HEK293 (cell line): Measurements from ENCODE around the gene MED28.

Source experiments
- KLF16 ChIP-seq: fragments of 450-650 bp; formaldehyde crosslinking; IDR thresholded peaks from 2 replicates; pipeline ENCODE4 v1.5.1; 2017; ENCODE audit warnings: missing biosample characterization, missing genetic modification characterization
- REST ChIP-seq: fragments of 450-650 bp; formaldehyde crosslinking; IDR thresholded peaks from 2 replicates; pipeline ENCODE4 v1.5.1; 2016; ENCODE audit warnings: missing biosample characterization, missing genetic modification characterization
- ZBTB1 ChIP-seq: fragments of 450-650 bp; formaldehyde crosslinking; IDR thresholded peaks from 2 replicates; pipeline ENCODE4 v1.5.1; 2016; ENCODE audit warnings: missing biosample characterization, missing genetic modification characterization
- ZBTB49 ChIP-seq: fragments of 450-650 bp; formaldehyde crosslinking; IDR thresholded peaks from 2 replicates; pipeline ENCODE4 v1.5.1; 2016; ENCODE audit warnings: missing biosample characterization, missing genetic modification characterization, low read depth
- ZFP37 ChIP-seq: fragments of 450-650 bp; formaldehyde crosslinking; IDR thresholded peaks from 2 replicates; pipeline ENCODE4 v1.5.1; 2016; ENCODE audit warnings: missing biosample characterization, missing genetic modification characterization
- ZNF112 ChIP-seq: fragments of 450-650 bp; formaldehyde crosslinking; IDR thresholded peaks from 2 replicates; pipeline ENCODE4 v1.5.0; 2017; ENCODE audit warnings: missing biosample characterization, missing genetic modification characterization
- ZNF121 ChIP-seq: fragments of 450-650 bp; formaldehyde crosslinking; IDR thresholded peaks from 2 replicates; pipeline ENCODE4 v1.5.1; 2016; ENCODE audit warnings: missing biosample characterization, missing genetic modification characterization
- ZNF138 ChIP-seq: fragments of 450-650 bp; formaldehyde crosslinking; IDR thresholded peaks from 2 replicates; pipeline ENCODE4 v1.5.1; 2016; ENCODE audit warnings: missing biosample characterization, missing genetic modification characterization, borderline replicate concordance
- ZNF488 ChIP-seq: fragments of 450-650 bp; formaldehyde crosslinking; IDR thresholded peaks from 2 replicates; pipeline ENCODE4 v1.5.1; 2016; ENCODE audit warnings: missing biosample characterization, missing genetic modification characterization
- ZNF561 ChIP-seq: fragments of 450-650 bp; IDR thresholded peaks from 2 replicates; pipeline ENCODE4 v1.5.1; 2018; ENCODE audit warnings: missing biosample characterization, missing genetic modification characterization, borderline replicate concordance
- ZNF677 ChIP-seq: fragments of 450-650 bp; IDR thresholded peaks from 2 replicates; pipeline ENCODE4 v1.5.0; 2018; ENCODE audit warnings: missing biosample characterization, mild to moderate bottlenecking, missing genetic modification characterization, moderate library complexity
- ZNF830 ChIP-seq: fragments of 450-650 bp; IDR thresholded peaks from 2 replicates; pipeline ENCODE4 v1.5.0; 2018; ENCODE audit warnings: missing biosample characterization, missing genetic modification characterization, low read depth, mild to moderate bottlenecking, moderate library complexity
- TF ChIP-seq, protein P1 (sequence below): fragments of 450-650 bp; formaldehyde crosslinking; IDR thresholded peaks from 2 replicates; pipeline ENCODE4 v1.5.1; 2016; ENCODE audit warnings: missing biosample characterization, missing genetic modification characterization
- TF ChIP-seq, protein P2 (sequence below): sonication (generic); formaldehyde crosslinking; IDR thresholded peaks from 2 replicates; pipeline ENCODE4 v1.8.1; 2022; ENCODE audit warnings: mild to moderate bottlenecking, moderate library complexity, missing genetic modification reagents

DNA sequence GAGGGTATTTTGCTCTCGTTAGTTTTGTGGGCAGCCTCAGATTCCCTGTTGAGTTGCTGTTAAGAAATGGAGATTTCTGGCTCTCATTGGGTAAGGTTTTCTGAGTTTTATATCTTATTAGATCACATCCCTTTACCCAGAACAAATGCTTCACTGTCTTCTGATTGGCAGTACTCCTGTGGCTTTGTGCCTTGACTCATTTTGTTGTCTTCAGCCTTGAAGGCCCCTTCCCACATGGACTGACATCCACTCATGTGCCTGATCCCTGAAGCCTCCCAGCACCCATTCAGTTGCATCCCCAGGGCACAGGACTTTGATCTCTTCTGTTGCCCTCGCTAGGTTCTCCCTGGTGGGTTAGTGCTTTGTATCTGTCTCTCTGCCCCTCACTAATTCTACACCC, 10.4 kb downstream of the MED28 start:
- TF ChIP-seq KLF16 (tag by site-specific recombination) (no peak), ZNF138 (tag by site-specific recombination) (no peak), ZNF112 (tag by site-specific recombination) (no peak), ZNF677 (tag by site-specific recombination) (no peak), ZBTB49 (tag by site-specific recombination) (no peak), ZBTB1 (tag by site-specific recombination) (no peak), ZNF488 (no peak), REST (tag by site-specific recombination) (no peak), ZNF830 (tag by site-specific recombination) (no peak), ZNF121 (tag by site-specific recombination) (no peak), ZNF561 (tag by site-specific recombination) (no peak), ZFP37 (tag by site-specific recombination) (no peak)
- TF ChIP-seq, protein P1, sequence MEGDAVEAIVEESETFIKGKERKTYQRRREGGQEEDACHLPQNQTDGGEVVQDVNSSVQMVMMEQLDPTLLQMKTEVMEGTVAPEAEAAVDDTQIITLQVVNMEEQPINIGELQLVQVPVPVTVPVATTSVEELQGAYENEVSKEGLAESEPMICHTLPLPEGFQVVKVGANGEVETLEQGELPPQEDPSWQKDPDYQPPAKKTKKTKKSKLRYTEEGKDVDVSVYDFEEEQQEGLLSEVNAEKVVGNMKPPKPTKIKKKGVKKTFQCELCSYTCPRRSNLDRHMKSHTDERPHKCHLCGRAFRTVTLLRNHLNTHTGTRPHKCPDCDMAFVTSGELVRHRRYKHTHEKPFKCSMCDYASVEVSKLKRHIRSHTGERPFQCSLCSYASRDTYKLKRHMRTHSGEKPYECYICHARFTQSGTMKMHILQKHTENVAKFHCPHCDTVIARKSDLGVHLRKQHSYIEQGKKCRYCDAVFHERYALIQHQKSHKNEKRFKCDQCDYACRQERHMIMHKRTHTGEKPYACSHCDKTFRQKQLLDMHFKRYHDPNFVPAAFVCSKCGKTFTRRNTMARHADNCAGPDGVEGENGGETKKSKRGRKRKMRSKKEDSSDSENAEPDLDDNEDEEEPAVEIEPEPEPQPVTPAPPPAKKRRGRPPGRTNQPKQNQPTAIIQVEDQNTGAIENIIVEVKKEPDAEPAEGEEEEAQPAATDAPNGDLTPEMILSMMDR (tag by site-specific recombination), result no peak
- TF ChIP-seq, protein P2, sequence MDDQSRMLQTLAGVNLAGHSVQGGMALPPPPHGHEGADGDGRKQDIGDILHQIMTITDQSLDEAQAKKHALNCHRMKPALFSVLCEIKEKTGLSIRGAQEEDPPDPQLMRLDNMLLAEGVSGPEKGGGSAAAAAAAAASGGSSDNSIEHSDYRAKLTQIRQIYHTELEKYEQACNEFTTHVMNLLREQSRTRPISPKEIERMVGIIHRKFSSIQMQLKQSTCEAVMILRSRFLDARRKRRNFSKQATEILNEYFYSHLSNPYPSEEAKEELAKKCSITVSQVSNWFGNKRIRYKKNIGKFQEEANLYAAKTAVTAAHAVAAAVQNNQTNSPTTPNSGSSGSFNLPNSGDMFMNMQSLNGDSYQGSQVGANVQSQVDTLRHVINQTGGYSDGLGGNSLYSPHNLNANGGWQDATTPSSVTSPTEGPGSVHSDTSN (CRISPR knock-in tag), result no peak
